ENCODE results near the gene KIR3DL2.
"Not testable (repeated sequence)": the region's sequence is repeated elsewhere in the genome, so short reads cannot be mapped to it uniquely, and the experiment has no call there.

Gene KIR3DL2

DNA sequence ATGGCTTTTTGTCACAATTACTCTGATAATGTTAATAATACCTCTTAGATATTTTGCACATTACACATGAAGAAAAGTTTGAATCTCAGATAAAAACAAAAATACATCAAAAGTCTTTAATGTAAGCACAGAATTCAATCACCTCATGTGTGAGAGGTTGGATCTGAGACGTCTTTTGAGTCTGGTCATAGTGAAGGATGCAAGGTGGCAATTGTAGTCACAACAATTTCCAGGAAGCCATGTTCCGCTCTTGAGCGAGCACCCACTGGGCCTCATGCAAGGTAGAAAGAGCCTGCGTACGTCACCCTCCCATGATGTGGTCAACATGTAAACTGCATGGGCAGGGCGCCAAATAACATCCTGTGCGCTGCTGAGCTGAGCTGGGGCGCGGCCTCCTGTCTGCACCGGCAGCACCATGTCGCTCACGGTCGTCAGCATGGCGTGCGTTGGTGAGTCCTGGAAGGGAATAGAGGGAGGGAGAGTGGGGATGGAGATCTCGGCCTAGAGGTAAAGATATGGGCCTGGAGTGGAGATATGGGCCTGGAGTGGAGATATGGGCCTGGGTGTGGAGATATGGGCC is at the start of gene KIR3DL2:
Gene KIR3DL2, plus strand, starts transcription at position 383 of the 580 bp plus-strand sequence. Its CDS starts 33 bp downstream, at position 416.
- DNase-seq (ENCODE audit: extremely low read depth in 1 of 2, low read depth in 1 of 2): not testable (repeated sequence)

GRCh38 chr19:54803410-54803809 is 46.8 kb upstream of the KIR3DL2 start, which contains the start of gene KIR2DL4:
Gene KIR2DL4 (plus strand): TSS chr19:54803610. CDS start chr19:54803652, 42 bp downstream.
- DNase-seq (ENCODE audit: extremely low read depth in 1 of 2, low read depth in 1 of 2): no peak

DNA sequence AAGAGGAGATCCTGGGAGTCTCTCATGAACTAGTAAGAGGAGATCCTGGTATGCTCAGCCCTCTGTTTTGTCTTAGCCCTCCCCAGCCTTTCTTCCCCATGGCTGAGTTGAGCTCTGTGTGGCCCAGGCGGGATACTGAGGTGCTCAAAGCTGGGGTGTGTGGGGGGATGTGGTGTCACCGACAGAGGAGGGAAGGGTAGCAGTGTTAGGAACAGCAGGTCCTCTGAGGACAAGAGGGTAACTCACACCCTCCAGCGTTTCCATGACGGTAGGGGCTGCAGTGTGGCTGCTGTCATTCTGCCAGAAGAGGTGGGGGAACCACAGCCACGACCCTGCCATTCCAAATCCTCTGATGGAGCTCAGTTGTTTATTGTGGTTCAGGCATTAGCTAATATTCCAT is 46.1 kb upstream of the KIR3DL2 start:
- no peak for DNase-seq (ENCODE audit: extremely low read depth in 1 of 2, low read depth in 1 of 2)

DNA sequence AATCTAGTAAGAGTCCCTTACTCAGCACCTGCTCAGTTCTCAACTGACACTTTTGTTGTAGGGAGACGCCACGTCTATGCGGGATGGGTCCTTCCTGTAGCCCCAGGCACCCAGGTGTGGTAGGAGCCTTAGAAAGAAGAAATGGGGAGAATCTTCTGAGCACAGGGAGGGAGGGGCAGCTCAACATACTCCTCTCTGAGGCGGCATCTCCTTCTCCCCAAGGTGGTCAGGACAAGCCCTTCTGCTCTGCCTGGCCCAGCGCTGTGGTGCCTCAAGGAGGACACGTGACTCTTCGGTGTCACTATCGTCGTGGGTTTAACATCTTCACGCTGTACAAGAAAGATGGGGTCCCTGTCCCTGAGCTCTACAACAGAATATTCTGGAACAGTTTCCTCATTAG is 45.7 kb upstream of the KIR3DL2 start:
- no peak for DNase-seq (ENCODE audit: extremely low read depth in 1 of 2, low read depth in 1 of 2)

DNA sequence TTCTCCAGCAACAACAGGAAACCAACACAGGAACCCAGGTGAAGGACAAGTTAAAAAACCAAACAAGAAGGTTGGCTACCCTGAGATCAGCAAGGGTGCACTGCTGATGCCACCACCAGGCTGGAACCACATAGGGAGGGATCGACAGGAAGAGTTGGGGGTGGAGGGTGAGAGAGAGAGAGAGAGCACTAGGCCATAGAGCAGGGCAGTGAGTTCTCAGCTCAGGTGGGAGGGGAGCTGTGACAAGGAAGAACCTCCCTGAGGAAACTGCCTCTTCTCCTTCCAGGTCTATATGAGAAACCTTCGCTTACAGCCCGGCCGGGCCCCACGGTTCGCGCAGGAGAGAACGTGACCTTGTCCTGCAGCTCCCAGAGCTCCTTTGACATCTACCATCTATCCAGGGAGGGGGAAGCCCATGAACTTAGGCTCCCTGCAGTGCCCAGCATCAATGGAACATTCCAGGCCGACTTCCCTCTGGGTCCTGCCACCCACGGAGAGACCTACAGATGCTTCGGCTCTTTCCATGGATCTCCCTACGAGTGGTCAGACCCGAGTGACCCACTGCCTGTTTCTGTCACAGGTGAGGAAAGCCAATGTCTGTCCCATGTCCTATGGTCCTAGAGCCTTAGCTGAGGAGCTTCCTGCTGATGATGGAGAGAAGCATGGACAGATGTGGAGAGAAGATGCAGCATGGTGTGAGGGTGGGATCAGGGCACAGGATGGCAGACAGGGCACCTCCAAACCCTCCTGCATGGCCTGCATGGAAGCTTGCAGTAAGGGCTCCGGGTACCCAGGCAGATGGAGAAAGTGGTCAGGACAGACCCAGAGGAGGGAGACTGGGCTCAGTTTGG is 44.4 kb upstream of the KIR3DL2 start:
- no peak for DNase-seq (ENCODE audit: extremely low read depth in 1 of 2, low read depth in 1 of 2)

GRCh38 chr19:54806516-54806838 is 43.8 kb upstream of the KIR3DL2 start:
- no peak for DNase-seq (ENCODE audit: extremely low read depth in 1 of 2, low read depth in 1 of 2)

GRCh38 chr19:54814571-54814970 is 35.7 kb upstream of the KIR3DL2 start:
- not testable (repeated sequence) for DNase-seq (ENCODE audit: extremely low read depth in 1 of 2, low read depth in 1 of 2)

- not testable (repeated sequence) for DNase-seq (ENCODE audit: extremely low read depth in 1 of 2, low read depth in 1 of 2)
These were observed 34.0 kb upstream of the KIR3DL2 start, which contains the start of gene KIR3DL1 for GRCh38 chr19:54816251-54816650. Gene KIR3DL1 (plus strand): TSS chr19:54816468.

DNA sequence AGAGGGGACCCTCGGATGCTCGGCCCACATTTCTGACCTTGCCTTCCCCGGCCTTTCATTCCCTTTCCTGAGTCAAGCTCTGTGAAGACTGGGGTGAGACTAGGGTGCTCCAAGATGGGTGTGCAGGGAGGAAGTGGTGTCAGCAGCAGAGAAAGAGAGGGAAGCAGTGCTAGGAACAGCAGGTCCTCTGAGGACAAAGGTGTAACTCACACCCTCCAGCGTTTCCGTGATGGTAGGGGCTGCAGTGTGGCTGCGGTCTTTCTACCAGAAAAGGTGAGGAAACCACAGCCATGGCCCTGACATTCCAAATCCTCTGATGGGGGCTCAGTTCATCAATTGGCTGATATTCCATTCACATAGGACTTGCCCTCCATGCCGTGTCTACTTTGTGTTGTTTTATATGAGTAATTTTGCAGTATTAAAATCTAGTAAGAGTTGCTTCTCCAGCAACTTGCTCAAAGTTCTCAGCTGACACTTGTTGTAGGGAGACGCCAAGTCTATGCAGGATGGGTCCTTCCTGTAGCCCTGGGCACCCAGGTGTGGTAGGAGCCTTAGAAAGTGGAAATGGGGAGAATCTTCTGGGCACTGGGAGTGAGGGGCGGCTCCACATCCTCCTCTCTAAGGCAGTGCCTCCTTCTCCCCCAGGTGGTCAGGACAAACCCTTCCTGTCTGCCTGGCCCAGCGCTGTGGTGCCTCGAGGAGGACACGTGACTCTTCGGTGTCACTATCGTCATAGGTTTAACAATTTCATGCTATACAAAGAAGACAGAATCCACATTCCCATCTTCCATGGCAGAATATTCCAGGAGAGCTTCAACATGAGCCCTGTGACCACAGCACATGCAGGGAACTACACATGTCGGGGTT is 32.3 kb upstream of the KIR3DL2 start:
- DNase-seq (ENCODE audit: extremely low read depth in 1 of 2, low read depth in 1 of 2): no peak

DNA sequence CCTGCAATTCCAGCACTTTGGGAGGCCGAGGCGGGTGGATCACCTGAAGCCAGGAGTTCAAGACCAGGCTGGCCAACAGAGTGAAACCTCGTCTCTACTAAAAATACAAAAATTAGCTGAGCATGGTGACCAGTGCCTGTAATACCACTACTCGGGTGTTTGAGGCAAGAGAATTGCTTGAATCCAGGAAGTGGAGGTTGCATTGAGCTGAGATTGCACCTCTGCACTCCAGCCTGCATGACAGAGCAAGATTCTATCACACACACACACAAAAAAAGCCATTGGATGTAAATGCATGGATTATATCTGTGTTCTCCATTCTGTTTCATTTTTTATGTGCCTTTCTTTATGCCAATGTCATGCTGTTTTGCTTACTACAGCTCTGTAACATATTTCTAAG is 25.8 kb upstream of the KIR3DL2 start:
- DNase-seq (ENCODE audit: extremely low read depth in 1 of 2, low read depth in 1 of 2): not testable (repeated sequence)

DNA sequence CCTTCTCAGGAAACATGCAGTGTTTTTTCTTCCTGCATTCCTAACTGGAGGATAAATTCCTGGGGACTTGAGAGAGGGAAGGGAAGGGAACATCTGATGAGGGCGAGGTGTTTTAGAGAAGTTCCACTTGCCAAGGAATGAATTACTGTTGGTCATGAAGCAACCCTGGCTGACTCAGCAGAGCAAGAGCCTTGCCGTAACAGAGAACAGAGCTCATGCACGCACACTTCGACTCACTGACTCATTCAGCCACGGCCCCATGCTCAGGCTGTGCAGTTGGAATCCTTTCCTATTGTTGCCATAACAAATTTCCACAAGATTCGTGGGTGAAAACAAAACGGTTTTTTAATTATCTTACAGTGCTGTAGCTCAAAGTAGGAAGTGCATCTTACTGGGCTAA is 24.9 kb upstream of the KIR3DL2 start:
- DNase-seq (ENCODE audit: extremely low read depth in 1 of 2, low read depth in 1 of 2): not testable (repeated sequence)

DNA sequence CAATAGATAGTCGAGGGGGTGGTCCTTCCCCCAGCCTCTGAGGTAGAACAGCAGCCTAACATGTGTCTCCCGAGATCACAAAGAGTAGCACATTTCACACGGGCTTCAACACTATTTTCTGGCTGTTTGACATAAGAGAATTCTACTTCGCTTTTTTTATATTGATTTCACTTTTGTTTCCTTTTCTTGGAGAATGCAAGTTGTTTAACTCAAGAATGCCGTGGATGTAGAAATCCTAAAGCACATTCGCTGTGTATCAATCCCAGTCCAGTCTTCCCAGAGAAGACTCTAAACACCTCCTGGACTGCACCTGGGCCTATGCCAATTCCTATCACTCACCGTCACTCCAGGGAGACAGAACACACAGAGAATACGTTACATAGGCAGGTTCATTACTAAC is 22.2 kb upstream of the KIR3DL2 start:
- not testable (repeated sequence) for DNase-seq (ENCODE audit: extremely low read depth in 1 of 2, low read depth in 1 of 2)

DNA sequence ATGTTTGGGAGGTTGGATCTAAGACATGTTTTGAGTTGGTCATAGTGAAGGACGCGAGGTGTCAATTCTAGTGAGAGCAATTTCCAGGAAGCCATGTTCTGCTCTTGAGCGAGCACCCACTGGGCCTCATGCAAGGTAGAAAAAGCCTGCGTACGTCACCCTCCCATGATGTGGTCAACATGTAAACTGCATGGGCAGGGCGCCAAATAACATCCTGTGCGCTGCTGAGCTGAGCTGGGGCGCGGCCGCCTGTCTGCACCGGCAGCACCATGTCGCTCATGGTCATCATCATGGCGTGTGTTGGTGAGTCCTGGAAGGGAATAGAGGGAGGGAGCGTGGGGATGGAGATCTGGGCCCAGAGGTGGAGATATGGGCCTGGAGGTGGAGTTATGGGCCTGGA is 17.7 kb upstream of the KIR3DL2 start, which contains the start of gene KIR2DS4:
Gene KIR2DS4, plus strand, starts transcription at position 181 of the 400 bp plus-strand sequence.
- DNase-seq (ENCODE audit: extremely low read depth in 1 of 2, low read depth in 1 of 2): not testable (repeated sequence)

DNA sequence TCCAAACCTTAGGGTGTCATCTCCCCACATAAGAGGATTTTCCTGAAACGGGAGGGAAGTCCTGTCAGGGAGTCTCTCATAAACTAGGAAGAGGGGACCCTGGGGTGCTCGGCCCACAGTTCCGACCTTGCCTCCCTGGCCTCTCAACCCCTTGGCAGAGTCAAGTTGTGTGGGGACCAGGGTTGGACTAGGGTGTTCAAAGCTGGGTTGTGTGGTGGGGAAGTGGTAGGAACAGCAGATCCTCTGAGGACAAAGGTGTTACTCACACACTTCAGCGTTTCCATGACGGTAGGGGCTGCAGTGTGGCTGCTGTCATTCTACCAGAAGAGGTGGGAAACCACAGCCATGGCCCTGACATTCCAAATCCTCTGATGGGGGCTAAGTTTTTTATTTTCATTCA is 15.1 kb upstream of the KIR3DL2 start:
- not testable (repeated sequence) for DNase-seq (ENCODE audit: extremely low read depth in 1 of 2, low read depth in 1 of 2)

GRCh38 chr19:54837522-54837921 is 12.7 kb upstream of the KIR3DL2 start:
- not testable (repeated sequence) for DNase-seq (ENCODE audit: extremely low read depth in 1 of 2, low read depth in 1 of 2)

- DNase-seq (ENCODE audit: extremely low read depth in 1 of 2, low read depth in 1 of 2): not testable (repeated sequence)
These were observed 7.1 kb upstream of the KIR3DL2 start for GRCh38 chr19:54843171-54843570.

- no peak for DNase-seq (ENCODE audit: extremely low read depth in 1 of 2, low read depth in 1 of 2)
These were observed 687 bp downstream of the KIR3DL2 start for GRCh38 chr19:54850930-54851329.

DNA sequence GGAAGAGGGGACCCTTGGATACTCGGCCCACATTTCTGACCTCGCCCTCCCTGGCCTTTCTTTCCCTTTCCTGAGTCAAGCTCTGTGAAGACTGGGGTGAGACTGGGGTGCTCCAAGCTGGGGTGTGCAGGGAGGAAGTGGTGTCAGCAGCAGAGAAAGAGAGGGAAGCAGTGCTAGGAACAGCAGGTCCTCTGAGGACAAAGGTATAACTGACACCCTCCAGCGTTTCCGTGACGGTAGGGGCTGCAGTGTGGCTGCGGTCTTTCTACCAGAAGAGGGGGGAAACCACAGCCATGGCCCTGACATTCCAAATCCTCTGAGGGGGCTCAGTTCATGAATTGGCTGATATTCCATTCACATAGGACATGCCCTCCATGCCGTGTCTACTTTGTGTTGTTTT is 1.1 kb downstream of the KIR3DL2 start:
- no peak for DNase-seq (ENCODE audit: extremely low read depth in 1 of 2, low read depth in 1 of 2)

GRCh38 chr19:54855241-54855640 is 5.0 kb downstream of the KIR3DL2 start:
- not testable (repeated sequence) for DNase-seq (ENCODE audit: extremely low read depth in 1 of 2, low read depth in 1 of 2)

DNA sequence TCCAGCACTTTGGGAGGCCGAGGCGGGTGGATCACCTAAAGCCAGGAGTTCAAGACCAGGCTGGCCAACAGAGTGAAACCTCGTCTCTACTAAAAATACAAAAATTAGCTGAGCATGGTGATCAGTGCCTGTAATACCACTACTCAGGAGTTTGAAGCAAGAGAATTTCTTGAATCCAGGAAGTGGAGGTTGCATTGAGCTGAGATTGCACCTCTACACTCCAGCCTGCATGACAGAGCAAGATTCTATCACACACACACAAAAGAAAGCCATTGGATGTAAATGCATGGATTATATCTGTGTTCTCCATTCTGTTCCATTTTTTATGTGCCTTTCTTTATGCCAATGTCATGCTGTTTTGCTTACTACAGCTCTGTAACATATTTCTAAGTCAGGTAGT is 8.2 kb downstream of the KIR3DL2 start:
- DNase-seq (ENCODE audit: extremely low read depth in 1 of 2, low read depth in 1 of 2): not testable (repeated sequence)

DNA sequence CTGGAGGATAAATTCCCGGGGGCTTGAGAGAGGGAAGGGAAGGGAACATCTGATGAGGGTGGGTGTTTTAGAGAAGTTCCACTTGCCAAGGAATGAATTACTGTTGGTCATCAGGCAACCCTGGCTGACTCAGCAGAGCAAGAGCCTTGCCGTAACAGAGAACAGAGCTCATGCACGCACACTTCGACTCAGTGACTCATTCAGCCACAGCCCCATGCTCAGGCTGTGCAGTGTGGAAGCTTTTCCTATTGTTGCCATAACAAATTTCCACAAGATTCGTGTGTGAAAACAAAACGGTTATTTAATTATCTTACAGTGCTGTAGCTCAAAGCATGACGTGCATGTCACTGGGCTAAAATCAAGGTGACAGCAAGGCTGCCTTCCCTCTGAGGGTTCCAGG is 9.2 kb downstream of the KIR3DL2 start:
- DNase-seq (ENCODE audit: extremely low read depth in 1 of 2, low read depth in 1 of 2): not testable (repeated sequence)
